Measurements from ENCODE around the gene DALRD3.

The DALRD3 gene, protein sequence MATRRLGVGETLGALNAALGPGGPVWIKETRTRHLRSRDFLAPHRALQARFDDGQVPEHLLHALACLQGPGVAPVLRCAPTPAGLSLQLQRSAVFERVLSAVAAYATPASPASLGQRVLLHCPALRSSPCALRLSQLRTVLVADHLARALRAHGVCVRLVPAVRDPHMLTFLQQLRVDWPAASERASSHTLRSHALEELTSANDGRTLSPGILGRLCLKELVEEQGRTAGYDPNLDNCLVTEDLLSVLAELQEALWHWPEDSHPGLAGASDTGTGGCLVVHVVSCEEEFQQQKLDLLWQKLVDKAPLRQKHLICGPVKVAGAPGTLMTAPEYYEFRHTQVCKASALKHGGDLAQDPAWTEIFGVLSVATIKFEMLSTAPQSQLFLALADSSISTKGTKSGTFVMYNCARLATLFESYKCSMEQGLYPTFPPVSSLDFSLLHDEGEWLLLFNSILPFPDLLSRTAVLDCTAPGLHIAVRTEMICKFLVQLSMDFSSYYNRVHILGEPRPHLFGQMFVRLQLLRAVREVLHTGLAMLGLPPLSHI

DNA sequence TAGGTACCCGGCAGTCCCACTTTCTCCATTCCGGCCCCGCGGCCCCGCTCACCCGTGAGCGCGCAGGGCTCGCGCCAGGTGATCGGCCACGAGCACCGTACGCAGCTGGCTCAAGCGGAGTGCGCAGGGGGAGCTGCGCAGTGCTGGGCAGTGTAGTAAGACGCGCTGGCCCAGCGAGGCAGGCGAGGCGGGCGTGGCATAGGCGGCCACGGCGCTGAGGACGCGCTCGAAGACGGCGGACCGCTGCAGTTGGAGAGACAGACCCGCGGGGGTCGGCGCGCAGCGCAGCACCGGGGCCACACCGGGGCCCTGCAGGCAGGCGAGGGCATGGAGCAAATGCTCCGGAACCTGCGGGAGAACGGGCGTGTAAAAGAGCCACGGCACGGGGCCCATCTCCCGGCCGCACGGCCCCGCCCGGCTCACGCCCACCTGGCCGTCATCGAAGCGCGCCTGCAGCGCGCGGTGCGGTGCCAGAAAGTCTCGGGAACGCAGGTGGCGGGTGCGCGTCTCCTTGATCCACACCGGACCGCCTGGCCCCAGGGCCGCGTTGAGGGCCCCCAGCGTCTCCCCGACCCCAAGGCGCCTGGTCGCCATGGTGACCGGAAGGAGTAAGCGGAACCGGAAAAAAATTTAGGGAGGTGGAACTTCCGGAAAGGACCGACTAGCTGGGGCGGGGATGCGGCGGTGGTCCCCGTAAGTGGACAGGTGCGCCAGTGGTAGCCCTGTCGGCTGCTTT, at the start of gene DALRD3:
DALRD3 (minus strand) TSS at position 610 of the 736 bp plus-strand sequence; CDS start at position 594, 16 bp downstream.
- Histone ChIP-seq H3K4me3 (ENCODE audit: low read length) (peak within 1 kb of the TSS; percentile 81), H3K9ac (ENCODE audit: low read length) (peak within 1 kb of the TSS; percentile 62), H3K36me3 (replicated peaks; ENCODE audit: low read depth, low read length) (peaks cover 40% of the 10 kb centered on the region), H3K9me3 (ENCODE audit: insufficient read depth, low read length) (no peaks in the 10 kb centered on the region), H2AFZ (ENCODE audit: low read depth, low read length) (peak within 1 kb of the TSS; percentile 23; the same call in 1 of the 2 replicates), H4K20me1 (ENCODE audit: insufficient read depth, low read length) (peaks cover 18% of the 10 kb centered on the region), H3K27ac (ENCODE audit: low read length) (peak within 1 kb of the TSS; percentile 57), H3K79me2 (ENCODE audit: low read length) (peaks cover 40% of the 10 kb centered on the region), H3K4me1 (ENCODE audit: low read length) (peaks cover 20% of the 10 kb centered on the region), H3K27me3 (ENCODE audit: low read depth, low read length) (no peaks in the 10 kb centered on the region), H3K4me2 (ENCODE audit: low read length) (peak within 1 kb of the TSS; percentile 78)
- TF ChIP-seq, protein P1, sequence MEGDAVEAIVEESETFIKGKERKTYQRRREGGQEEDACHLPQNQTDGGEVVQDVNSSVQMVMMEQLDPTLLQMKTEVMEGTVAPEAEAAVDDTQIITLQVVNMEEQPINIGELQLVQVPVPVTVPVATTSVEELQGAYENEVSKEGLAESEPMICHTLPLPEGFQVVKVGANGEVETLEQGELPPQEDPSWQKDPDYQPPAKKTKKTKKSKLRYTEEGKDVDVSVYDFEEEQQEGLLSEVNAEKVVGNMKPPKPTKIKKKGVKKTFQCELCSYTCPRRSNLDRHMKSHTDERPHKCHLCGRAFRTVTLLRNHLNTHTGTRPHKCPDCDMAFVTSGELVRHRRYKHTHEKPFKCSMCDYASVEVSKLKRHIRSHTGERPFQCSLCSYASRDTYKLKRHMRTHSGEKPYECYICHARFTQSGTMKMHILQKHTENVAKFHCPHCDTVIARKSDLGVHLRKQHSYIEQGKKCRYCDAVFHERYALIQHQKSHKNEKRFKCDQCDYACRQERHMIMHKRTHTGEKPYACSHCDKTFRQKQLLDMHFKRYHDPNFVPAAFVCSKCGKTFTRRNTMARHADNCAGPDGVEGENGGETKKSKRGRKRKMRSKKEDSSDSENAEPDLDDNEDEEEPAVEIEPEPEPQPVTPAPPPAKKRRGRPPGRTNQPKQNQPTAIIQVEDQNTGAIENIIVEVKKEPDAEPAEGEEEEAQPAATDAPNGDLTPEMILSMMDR (IDR thresholded peaks at IDR 0.05; ENCODE audit: low read depth, low read length), result no peak
- no peak for TF ChIP-seq EZH2phosphoT487 (IDR thresholded peaks at IDR 0.05; ENCODE audit: low read depth)

GRCh38 chr3:49058011-49058410, 39.6 kb upstream of the DALRD3 start:
- Histone ChIP-seq H3K79me2 (ENCODE audit: low read length) (peaks cover 18% of the 10 kb centered on the region), H3K27ac (ENCODE audit: low read length) (no peak overlapping the region), H3K9ac (ENCODE audit: low read length) (no peak overlapping the region), H2AFZ (ENCODE audit: low read depth, low read length) (no peak overlapping the region), H3K4me3 (ENCODE audit: low read length) (no peak overlapping the region), H3K27me3 (ENCODE audit: low read depth, low read length) (no peaks in the 10 kb centered on the region), H4K20me1 (ENCODE audit: insufficient read depth, low read length) (peaks cover 4% of the 10 kb centered on the region; the same call in 1 of the 2 replicates), H3K4me2 (ENCODE audit: low read length) (no peak overlapping the region), H3K9me3 (ENCODE audit: insufficient read depth, low read length) (no peaks in the 10 kb centered on the region), H3K36me3 (replicated peaks; ENCODE audit: low read depth, low read length) (peaks cover 44% of the 10 kb centered on the region), H3K4me1 (ENCODE audit: low read length) (peaks cover 14% of the 10 kb centered on the region)
- TF ChIP-seq, protein P1 (IDR thresholded peaks at IDR 0.05; ENCODE audit: low read depth, low read length), result no peak
- no peak for TF ChIP-seq EZH2phosphoT487 (IDR thresholded peaks at IDR 0.05; ENCODE audit: low read depth)

DNA sequence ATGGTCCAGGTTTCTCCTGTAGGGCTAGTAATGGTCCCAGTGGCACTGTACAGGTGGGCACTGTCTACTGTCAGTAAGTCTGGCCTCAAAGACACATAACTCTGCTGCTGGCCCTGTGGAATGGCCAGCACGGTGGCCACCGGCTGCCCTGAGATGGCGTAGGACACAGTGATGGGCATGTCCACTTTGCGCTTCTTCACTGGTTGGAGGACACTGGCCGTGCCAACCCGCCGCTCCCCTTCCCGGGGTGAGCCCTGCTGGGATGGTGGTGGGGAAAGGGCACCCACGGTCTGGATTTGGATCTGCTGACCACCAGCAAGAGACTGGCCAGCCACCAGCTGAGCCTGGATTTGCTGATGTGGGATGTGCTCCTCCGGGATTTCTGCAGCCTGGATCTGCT, 38.9 kb upstream of the DALRD3 start:
- Histone ChIP-seq H3K36me3 (replicated peaks; ENCODE audit: low read depth, low read length) (peaks cover 49% of the 10 kb centered on the region), H3K79me2 (ENCODE audit: low read length) (peaks cover 23% of the 10 kb centered on the region)
- TF ChIP-seq, protein P1 (IDR thresholded peaks at IDR 0.05; ENCODE audit: low read depth, low read length), result no peak
- TF ChIP-seq EZH2phosphoT487 (IDR thresholded peaks at IDR 0.05; ENCODE audit: low read depth), result no peak

More for the DNA sequence above, 38.9 kb upstream of the DALRD3 start:
- H3K27me3 ChIP-seq (ENCODE audit: low read depth, low read length), result no peaks in the 10 kb centered on the region
- no peaks in the 10 kb centered on the region for H3K9me3 ChIP-seq (ENCODE audit: insufficient read depth, low read length)
- H3K27ac ChIP-seq (ENCODE audit: low read length), result no peak overlapping the region
- peaks cover 14% of the 10 kb centered on the region for H3K4me1 ChIP-seq (ENCODE audit: low read length)
- H3K4me2 ChIP-seq (ENCODE audit: low read length), result no peak overlapping the region
- H2AFZ ChIP-seq (ENCODE audit: low read depth, low read length), result no peak overlapping the region
- H4K20me1 ChIP-seq (ENCODE audit: insufficient read depth, low read length), result peaks cover 4% of the 10 kb centered on the region; the same call in 1 of the 2 replicates
- H3K4me3 ChIP-seq (ENCODE audit: low read length), result no peak overlapping the region
- H3K9ac ChIP-seq (ENCODE audit: low read length), result no peak overlapping the region

Measured in OCI-LY3 (cell line).